Measurements from ENCODE around the gene DRG1. TPM values are rescaled to one million over a fixed set of nuclear protein-coding genes. Genes with fewer than 3 reads are reported as not detected.

The DRG1 gene
- polyA plus RNA-seq, 3 donors = 24.7 to 81.3 (median 68.2) TPM

DNA sequence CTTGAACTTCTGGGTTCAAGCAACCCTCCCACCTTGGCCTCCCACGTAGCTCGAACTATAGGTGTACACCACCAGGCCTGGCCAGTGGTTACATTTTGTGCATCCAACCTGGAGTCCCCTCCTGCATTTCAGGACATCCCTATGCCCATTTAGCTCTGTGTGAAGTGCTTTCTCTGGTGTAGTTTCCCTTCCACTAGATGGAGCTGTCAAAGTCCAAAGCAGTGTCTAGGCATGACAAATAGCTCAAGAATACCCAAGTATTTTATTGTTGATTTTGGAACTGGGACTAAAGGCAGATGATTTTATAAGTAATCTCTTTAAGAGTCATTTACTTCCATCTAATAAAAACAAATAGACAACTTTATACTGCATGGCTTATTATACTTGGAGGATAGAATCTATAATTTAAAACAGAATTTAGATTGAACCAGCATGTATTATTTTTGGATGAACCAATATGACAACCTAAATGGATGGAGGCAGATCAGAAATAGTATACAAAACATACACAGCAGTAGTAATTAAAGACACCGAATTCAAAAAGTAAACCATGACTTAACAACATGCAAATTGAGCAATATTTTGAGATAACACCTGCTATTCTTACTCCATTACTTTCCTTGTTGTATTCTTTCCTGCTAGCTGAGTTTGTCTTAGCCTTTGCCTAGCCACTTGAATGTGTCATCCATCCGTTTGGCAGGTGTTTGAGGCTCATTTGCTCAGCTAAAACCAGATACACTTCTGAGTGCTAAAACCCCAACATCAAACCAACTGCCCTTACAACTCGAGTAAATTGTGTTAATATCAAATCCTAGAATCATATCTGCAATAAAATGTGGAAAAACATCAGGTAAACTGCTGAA lies 52.5 kb downstream of the DRG1 start:
- no peaks in the 10 kb centered on the region for H3K27me3 Mint-ChIP-seq (ENCODE audit: low read depth in 3 of 3)
- peaks cover 58 to 85% of the 10 kb centered on the region in 2 donors for H3K36me3 Mint-ChIP-seq
- Histone ChIP-seq H3K4me1 (ENCODE audit: control insufficient read depth in 1 of 2, insufficient read depth in 2 of 2, low read length in 2 of 2) (no peaks in the 10 kb centered on the region), H2AFZ (ENCODE audit: insufficient read depth, low read depth, low read length, poor library complexity, severe bottlenecking) (no peak overlapping the region), H3K36me3 (replicated peaks in 1 of 2; ENCODE audit: control insufficient read depth in 1 of 2, insufficient read depth in 2 of 2, low read length in 2 of 2) (peaks cover 53 to 89% of the 10 kb centered on the region in 2 donors), H3K79me2 (ENCODE audit: insufficient read depth, low read length) (no peaks in the 10 kb centered on the region), H3K4me2 (replicated peaks; ENCODE audit: extremely low read depth, low read length, poor library complexity, severe bottlenecking) (no peak overlapping the region), H3K27me3 (ENCODE audit: control insufficient read depth in 2 of 2, insufficient read depth in 2 of 2, low read length in 2 of 2) (no peaks in the 10 kb centered on the region), H3K27ac (ENCODE audit: low read depth in 1 of 2, low read length in 2 of 2) (no peak overlapping the region), H4K20me1 (ENCODE audit: insufficient read depth, low read length) (no peaks in the 10 kb centered on the region), H3K4me3 (replicated peaks in 1 of 3; ENCODE audit: low read depth in 2 of 3, low read length in 3 of 3) (no peak overlapping the region), H3K9me3 (replicated peaks in 1 of 2; ENCODE audit: control insufficient read depth in 1 of 2, insufficient read depth in 1 of 2, low read length in 2 of 2) (no peaks in the 10 kb centered on the region), H3K9ac (ENCODE audit: insufficient read depth, low read length, poor library complexity, severe bottlenecking) (no peak overlapping the region)
- TF ChIP-seq, protein P1, sequence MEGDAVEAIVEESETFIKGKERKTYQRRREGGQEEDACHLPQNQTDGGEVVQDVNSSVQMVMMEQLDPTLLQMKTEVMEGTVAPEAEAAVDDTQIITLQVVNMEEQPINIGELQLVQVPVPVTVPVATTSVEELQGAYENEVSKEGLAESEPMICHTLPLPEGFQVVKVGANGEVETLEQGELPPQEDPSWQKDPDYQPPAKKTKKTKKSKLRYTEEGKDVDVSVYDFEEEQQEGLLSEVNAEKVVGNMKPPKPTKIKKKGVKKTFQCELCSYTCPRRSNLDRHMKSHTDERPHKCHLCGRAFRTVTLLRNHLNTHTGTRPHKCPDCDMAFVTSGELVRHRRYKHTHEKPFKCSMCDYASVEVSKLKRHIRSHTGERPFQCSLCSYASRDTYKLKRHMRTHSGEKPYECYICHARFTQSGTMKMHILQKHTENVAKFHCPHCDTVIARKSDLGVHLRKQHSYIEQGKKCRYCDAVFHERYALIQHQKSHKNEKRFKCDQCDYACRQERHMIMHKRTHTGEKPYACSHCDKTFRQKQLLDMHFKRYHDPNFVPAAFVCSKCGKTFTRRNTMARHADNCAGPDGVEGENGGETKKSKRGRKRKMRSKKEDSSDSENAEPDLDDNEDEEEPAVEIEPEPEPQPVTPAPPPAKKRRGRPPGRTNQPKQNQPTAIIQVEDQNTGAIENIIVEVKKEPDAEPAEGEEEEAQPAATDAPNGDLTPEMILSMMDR (IDR thresholded peaks at IDR 0.05) = peak; percentile 43
- DNase-seq = peak in 1 of 3 donors; percentile 4
- WGBS (ENCODE audit: insufficient coverage) = 100% methylated on average over 1 of the region's 5 CpGs
- H3K4me1 Mint-ChIP-seq = peaks cover 4% of the 10 kb centered on the region
- no peaks in the 10 kb centered on the region for H3K9me3 Mint-ChIP-seq
- intact Hi-C loops (cut with micrococcal nuclease) = no loop called here
- no peak overlapping the region for H3K4me3 Mint-ChIP-seq
- no peak overlapping the region for H3K27ac Mint-ChIP-seq

DNA sequence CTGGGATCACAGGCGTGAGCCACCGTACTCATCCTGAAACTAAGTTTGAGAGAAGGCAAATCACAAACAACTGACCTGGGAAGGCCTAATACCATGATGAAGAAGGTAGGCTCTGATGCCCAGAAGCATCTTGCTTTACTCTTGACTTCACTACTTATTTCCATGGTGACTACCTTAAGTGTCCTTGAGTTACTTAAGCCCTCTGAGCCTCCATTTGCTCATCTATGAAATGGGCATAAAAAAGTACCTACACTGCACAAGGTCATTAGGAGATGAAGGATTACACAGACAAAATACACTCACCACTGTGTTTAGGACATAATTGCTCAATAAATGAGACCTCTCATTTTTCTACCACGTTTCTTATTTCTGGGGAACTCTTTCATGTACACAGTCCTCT lies 62.3 kb downstream of the DRG1 start:
- Histone ChIP-seq H3K79me2 (ENCODE audit: insufficient read depth, low read length) (peaks cover 4% of the 10 kb centered on the region), H3K4me1 (ENCODE audit: control insufficient read depth in 1 of 2, insufficient read depth in 2 of 2, low read length in 2 of 2) (no peaks in the 10 kb centered on the region), H3K9me3 (replicated peaks in 1 of 2; ENCODE audit: control insufficient read depth in 1 of 2, insufficient read depth in 1 of 2, low read length in 2 of 2) (no peaks in the 10 kb centered on the region), H3K4me2 (replicated peaks; ENCODE audit: extremely low read depth, low read length, poor library complexity, severe bottlenecking) (no peak overlapping the region), H3K27ac (ENCODE audit: low read depth in 1 of 2, low read length in 2 of 2) (no peak overlapping the region), H3K27me3 (ENCODE audit: control insufficient read depth in 2 of 2, insufficient read depth in 2 of 2, low read length in 2 of 2) (no peaks in the 10 kb centered on the region), H2AFZ (ENCODE audit: insufficient read depth, low read depth, low read length, poor library complexity, severe bottlenecking) (no peak overlapping the region), H3K4me3 (replicated peaks in 1 of 3; ENCODE audit: low read depth in 2 of 3, low read length in 3 of 3) (no peak overlapping the region), H3K36me3 (replicated peaks in 1 of 2; ENCODE audit: control insufficient read depth in 1 of 2, insufficient read depth in 2 of 2, low read length in 2 of 2) (peaks cover 73 to 93% of the 10 kb centered on the region in 2 donors), H4K20me1 (ENCODE audit: insufficient read depth, low read length) (no peaks in the 10 kb centered on the region), H3K9ac (ENCODE audit: insufficient read depth, low read length, poor library complexity, severe bottlenecking) (no peak overlapping the region)
- intact Hi-C loops (cut with micrococcal nuclease) = no loop called here
- WGBS (ENCODE audit: insufficient coverage) = 100% methylated on average over 1 of the region's 3 CpGs
- peaks cover 66 to 92% of the 10 kb centered on the region in 2 donors for H3K36me3 Mint-ChIP-seq
- H3K27ac Mint-ChIP-seq = no peak overlapping the region
- H3K27me3 Mint-ChIP-seq (ENCODE audit: low read depth in 3 of 3) = peaks cover 0 to 2% (median 0%) of the 10 kb centered on the region in 3 donors
- H3K9me3 Mint-ChIP-seq = peaks cover 0 to 4% (median 0%) of the 10 kb centered on the region in 7 donors
- no peaks in the 10 kb centered on the region for H3K4me1 Mint-ChIP-seq
- TF ChIP-seq, protein P1 (IDR thresholded peaks at IDR 0.05) = no peak
- DNase-seq = no peak
- no peak overlapping the region for H3K4me3 Mint-ChIP-seq

Data from CD14-positive monocyte (primary cell).